ENCODE measurements around the gene ANKRD42. TPM values are rescaled to one million over a fixed set of nuclear protein-coding genes. Genes with fewer than 3 reads are reported as not detected.

Gene ANKRD42
- total and polyA plus RNA-seq, 3 donors from 2014 or later, result 49.8 to 79.7 (median 66.1) TPM

DNA sequence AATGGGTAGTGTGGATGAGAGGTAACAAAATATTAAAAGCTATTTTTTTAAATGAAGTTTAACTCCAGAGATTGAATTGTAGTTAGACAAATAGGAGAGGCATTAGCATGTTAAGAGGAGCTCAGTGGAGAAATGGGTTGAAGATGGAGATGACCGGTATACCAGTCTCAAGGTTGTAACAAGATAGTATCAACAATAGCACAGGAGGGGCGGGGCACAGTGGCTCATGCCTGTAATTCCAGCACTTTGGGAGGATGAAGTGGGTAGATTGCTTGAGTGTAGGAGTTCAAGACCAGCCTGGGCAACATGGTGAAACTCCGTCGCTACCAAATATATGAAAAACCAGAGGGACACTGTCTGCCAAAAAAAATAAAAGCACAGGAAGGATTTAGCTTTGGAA is 6.0 kb upstream of the ANKRD42 start:
- WGBS, 2 donors, result 86 to 89% methylated on average over 4 of the region's 4 CpGs
- no peaks in the 10 kb centered on the region for H3K36me3 ChIP-seq (ENCODE audit: low read depth, missing control alignments)
- no peak overlapping the region for H3K4me3 ChIP-seq
- no peaks in the 10 kb centered on the region for H3K9me3 ChIP-seq
- DNase-seq, result no peak
- intact Hi-C loops (cut with DNase I; ENCODE audit: low total_unique reads), result no loop called here
- H3K4me1 ChIP-seq, result peaks cover 10% of the 10 kb centered on the region
- H3K27ac ChIP-seq, result no peak overlapping the region
- no peaks in the 10 kb centered on the region for H3K27me3 ChIP-seq
- TF ChIP-seq, protein P1, sequence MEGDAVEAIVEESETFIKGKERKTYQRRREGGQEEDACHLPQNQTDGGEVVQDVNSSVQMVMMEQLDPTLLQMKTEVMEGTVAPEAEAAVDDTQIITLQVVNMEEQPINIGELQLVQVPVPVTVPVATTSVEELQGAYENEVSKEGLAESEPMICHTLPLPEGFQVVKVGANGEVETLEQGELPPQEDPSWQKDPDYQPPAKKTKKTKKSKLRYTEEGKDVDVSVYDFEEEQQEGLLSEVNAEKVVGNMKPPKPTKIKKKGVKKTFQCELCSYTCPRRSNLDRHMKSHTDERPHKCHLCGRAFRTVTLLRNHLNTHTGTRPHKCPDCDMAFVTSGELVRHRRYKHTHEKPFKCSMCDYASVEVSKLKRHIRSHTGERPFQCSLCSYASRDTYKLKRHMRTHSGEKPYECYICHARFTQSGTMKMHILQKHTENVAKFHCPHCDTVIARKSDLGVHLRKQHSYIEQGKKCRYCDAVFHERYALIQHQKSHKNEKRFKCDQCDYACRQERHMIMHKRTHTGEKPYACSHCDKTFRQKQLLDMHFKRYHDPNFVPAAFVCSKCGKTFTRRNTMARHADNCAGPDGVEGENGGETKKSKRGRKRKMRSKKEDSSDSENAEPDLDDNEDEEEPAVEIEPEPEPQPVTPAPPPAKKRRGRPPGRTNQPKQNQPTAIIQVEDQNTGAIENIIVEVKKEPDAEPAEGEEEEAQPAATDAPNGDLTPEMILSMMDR (IDR thresholded peaks at IDR 0.05), result no peak
- no peak for TF ChIP-seq POLR2A (IDR thresholded peaks at IDR 0.05)

DNA sequence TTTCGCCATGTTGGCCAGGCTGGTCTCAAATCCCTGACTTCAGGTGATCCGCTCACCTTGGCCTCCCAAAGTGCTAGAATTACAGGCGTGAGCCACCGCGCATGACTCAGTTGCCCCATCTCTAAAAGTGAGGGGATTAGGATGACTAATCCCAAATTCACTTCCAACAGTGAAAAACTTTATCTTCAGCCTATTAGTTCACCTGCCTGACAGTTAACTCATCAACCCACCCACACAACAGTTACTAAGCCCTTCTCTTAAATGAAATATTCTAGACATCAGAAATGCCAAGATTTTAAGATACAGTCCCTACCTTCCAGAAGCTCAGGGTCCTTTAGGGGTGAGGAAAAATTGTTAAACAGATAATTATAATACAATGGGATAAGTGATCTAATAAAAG is 2.0 kb upstream of the ANKRD42 start:
- Histone ChIP-seq H3K27me3 (no peaks in the 10 kb centered on the region), H3K4me1 (peaks cover 26% of the 10 kb centered on the region), H3K9me3 (no peaks in the 10 kb centered on the region), H3K4me3 (peak overlapping the region in 1 of 2 donors; percentile 87), H3K27ac (peak overlapping the region; percentile 57 to 91), H3K36me3 (ENCODE audit: low read depth, missing control alignments) (no peaks in the 10 kb centered on the region)
- DNase-seq, result no peak
- 90 to 93% methylated on average over 5 of the region's 5 CpGs for WGBS, 2 donors
- intact Hi-C loops (cut with DNase I; ENCODE audit: low total_unique reads), result loop anchor here (10.0 kb wide), 1 partner anchor 287 kb away; the partner anchor contains the start of genes DDIAS and PRCP
- TF ChIP-seq, protein P1 (IDR thresholded peaks at IDR 0.05), result no peak
- TF ChIP-seq POLR2A (IDR thresholded peaks at IDR 0.05), result no peak

DNA sequence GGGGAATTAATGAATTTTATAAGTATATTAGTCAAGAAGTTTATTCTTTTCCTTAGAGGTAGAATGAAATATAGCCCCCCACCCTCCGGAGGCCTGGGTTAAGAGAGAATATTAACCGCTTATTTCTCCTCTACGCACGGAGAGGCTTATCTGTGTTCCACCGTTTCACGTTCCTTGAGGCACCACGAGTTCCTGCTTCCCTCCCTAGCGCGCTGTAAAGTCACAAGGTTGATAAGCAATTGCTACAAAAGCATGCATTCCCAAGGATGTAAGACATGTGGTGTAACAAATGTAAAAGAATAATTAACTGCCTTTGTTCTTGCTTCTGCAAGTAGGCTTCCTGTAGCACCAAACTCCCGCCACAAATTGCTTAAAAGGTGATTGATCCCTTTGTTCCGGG is 1.5 kb upstream of the ANKRD42 start:
- intact Hi-C loops (cut with DNase I; ENCODE audit: low total_unique reads), result loop anchor here (10.0 kb wide), 1 partner anchor 287 kb away; the partner anchor contains the start of genes DDIAS and PRCP
- no peaks in the 10 kb centered on the region for H3K36me3 ChIP-seq (ENCODE audit: low read depth, missing control alignments)
- peak overlapping the region; percentile 57 to 91 for H3K27ac ChIP-seq
- H3K9me3 ChIP-seq, result no peaks in the 10 kb centered on the region
- H3K4me3 ChIP-seq, result peak overlapping the region in 1 of 2 donors; percentile 87
- peaks cover 27% of the 10 kb centered on the region for H3K4me1 ChIP-seq
- peak; percentile 88 for DNase-seq
- TF ChIP-seq, protein P1 (IDR thresholded peaks at IDR 0.05), result no peak
- no peak for TF ChIP-seq POLR2A (IDR thresholded peaks at IDR 0.05)
- WGBS, 2 donors, result 33 to 36% methylated on average over 11 of the region's 11 CpGs
- H3K27me3 ChIP-seq, result no peaks in the 10 kb centered on the region

DNA sequence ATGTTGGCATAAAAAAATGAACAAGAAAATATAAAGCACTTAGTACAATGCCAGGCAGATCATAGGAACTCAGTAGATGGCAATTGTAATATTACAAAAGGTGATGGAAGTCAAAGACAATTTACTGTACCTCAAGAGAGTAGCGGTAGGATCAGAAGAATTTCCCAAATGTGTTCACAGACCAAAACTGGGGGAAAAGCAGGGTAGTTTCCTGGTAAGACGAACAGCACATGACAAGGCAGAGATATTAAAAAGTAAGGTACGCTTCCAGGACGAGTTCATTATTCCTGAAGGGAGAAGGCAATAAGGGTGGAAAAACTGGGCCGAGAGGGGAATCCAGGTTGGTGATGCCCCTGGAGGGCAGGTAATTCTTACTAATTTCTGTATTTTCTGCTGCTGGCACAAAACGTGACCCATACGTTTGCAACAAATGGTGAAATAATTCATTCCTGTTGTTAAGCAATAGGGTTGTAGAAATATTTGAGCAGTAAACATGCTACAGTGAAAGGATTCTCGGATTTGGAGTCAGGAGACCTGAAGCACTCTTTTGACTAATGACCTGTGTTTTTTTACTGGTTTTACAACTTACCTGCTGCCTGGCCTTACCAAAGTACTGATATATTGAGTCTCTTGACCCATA is 786 bp upstream of the ANKRD42 start:
- Histone ChIP-seq H3K4me1 (peaks cover 27% of the 10 kb centered on the region), H3K36me3 (ENCODE audit: low read depth, missing control alignments) (no peaks in the 10 kb centered on the region), H3K4me3 (peak overlapping the region; percentile 68 to 87), H3K27me3 (no peaks in the 10 kb centered on the region), H3K9me3 (no peaks in the 10 kb centered on the region), H3K27ac (peak overlapping the region; percentile 89 to 91)
- no peak for TF ChIP-seq POLR2A (IDR thresholded peaks at IDR 0.05)
- TF ChIP-seq, protein P1 (IDR thresholded peaks at IDR 0.05), result no peak
- WGBS, 2 donors, result 9 to 12% methylated on average over 8 of the region's 8 CpGs
- DNase-seq, result no peak
- intact Hi-C loops (cut with DNase I; ENCODE audit: low total_unique reads), result loop anchor here (10.0 kb wide), 1 partner anchor 288 kb away; the partner anchor contains the start of genes DDIAS and PRCP

Data from testis (tissue), 3 donors.